Stimulated activated CD4-positive, alpha-beta T cell treated with anti-CD3 and anti-CD28 coated beads, TNF-alpha, amount 100 ng/mL, for 4 hours (primary cell): Measurements from ENCODE around the gene ADCY1.
"Not testable (repeated sequence)": the region's sequence is repeated elsewhere in the genome, so short reads cannot be mapped to it uniquely, and the experiment has no call there.

Experiments used
- DNase-seq, 3 experiments: peaks; one replicate each; pipeline ENCODE4 v3.0.0-alpha.2; 2020; ENCODE audit warnings: low read depth in 3 of 3

Gene ADCY1

DNA sequence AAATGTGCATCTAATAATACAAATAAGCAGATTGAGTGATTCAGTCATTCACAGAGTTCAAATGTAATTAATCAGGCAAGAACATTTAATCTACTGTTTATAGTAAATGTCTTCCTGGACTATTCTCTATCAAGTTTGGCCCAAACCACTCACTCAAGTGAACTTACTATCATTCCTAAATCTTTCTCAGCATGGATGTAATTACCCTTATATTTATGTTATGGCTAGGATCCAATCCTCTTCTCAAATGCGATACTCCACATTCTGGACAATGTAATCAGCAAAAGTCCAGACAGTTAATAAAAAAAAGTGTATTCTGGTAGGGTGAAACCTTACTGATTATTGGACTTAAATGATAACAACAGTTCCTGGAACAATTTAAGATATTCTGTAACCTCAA is 185.3 kb downstream of the ADCY1 start:
- not testable (repeated sequence) for DNase-seq

DNA sequence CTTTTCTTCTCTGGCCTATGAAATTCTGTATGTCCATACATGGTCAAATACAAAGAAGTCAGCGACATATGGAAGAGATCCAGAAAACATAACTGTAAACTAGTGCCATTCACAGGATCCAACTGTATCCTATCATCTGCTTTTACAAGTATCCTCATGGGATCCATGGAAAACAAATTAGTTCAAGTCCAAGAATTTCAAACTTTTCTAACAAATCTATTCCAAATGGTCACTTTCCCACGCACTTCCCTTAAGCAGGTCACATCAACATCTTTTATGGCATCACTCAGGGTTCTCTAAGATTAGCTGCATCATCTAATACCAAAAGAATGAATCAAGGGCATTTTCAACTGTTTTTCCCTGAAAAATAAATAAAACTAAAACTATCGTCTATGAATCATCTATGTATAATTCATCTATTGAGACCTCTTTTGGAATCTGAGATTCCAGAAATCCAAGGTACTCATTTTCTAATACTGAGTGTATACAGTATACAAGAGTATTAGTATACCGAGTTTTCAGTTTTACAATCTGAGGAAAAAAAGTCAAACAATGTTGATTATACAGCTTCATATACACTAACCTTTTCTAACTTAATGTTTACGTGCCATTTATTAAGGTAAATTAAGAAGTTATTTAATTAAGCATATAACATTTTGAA is 187.5 kb downstream of the ADCY1 start:
- DNase-seq: not testable (repeated sequence)

DNA sequence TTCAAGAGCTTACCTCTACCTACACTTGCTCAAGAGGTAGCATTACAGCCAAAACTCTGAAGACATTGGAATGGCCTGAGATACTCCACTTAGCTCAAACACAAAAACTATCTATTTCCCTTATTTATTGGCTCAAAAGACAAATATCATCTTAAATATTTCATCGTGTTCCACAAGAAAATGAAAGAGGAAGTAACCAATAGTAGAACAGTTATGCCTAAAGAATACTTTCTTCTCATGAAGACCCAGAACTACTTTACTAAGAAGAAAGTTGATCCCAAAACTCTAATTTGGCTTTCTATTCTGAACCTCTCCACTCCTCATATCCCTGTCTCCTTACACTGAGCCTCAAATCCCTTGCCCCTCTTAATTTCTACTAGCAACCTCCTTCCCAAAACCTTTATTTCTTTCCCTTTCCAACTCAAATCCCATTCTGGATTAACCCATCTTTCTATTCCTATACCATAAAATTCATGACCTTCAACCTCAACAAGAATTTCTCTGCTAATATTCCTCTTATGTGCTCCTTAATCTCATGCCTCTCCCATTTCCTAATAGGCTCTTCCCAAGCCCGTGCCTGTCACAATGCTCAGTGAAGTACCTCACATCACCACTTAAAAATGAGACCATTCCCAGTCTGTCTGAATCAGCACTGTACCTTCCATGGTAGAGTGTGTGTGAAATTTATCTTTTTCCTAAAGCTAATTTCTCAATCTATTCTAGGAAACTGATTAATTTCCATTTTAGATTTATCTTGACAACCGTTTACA is 188.2 kb downstream of the ADCY1 start:
- DNase-seq: not testable (repeated sequence)

DNA sequence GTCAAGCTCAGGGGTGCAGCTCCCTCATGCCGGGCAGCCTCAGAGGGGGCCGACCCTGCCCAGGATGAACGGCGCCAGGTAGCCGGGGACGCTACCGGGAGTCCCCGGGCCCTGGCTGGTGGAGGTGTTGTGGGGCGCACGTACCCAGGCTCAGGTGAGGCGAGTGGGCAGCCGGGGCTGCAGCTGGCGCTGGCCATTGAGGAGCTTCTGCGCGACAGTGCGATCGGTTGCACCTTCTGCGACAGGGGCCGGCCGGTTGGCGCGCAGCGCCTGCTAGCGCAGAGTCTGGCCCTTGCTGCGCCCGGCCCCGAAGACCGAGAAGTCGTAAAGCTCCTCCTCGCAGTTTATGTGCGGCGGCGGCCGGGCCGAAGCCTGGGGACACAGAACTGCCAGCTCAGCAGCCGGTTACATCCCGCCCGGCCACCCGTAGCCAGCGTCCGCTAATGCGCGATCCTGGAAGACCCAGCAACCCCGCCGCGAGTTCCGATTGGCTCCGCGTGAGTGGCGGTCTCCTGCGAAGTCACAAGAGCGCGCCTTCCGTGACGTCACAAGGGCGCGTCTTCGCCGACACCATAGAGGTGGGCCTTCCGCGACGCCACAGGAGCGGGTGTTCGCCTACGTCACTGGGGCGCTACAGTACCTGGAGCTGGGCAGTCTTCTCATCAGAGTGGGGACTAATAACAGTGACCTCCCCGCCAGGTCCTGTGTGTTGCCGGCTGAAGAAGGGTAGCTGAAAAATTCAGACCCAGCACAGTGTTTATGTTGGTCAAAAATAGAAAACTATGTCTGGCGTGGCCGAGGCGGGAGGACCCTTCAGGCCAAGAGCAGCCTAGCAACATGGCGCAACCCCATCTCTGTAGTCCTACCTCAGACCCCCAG is 194.6 kb downstream of the ADCY1 start:
- DNase-seq: peak; percentile 92 to 97 (median 95)

DNA sequence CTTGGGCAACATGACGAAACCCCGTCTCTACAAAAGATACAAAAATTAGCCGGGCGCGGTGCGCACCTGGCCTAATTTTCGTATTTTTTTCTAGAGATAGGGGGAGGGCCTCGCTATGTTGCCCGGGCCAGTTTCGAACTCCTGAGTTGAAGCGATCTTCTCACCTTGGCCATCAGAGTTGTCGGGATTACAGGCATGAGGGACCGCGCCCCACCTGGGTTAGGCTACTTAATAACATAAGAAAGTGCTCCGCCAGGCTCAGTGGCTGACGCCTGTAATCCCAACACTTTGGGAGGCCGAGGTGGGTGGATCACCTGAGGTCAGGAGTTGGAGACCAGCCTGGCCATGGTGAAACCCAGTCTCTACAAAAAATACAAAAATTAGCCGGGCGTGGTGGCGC is 195.5 kb downstream of the ADCY1 start:
- DNase-seq: not testable (repeated sequence)
